A673 (cell line): ENCODE measurements around the gene ZC3H12D.

ENCODE experiments used
- EZH2 ChIP-seq: fragments of 200-600 bp; sonication (generic); IDR thresholded peaks from 2 replicates; pipeline ENCODE4 v1.6.1; 2017; ENCODE audit warnings: borderline replicate concordance, low read depth, mild to moderate bottlenecking, mixed read lengths, antibody characterized with exemption, low read length; ENCODE audit not compliant: poor library complexity, severe bottlenecking
- TF ChIP-seq, protein P1 (sequence below): fragments of 300-800, 200-600 bp; sonication (generic); conservative IDR thresholded peaks from 2 replicates; pipeline ENCODE4 v1.5.1; 2017; ENCODE audit warnings: low read depth, mild to moderate bottlenecking, antibody characterized with exemption, low read length, moderate library complexity, mixed read lengths

DNA sequence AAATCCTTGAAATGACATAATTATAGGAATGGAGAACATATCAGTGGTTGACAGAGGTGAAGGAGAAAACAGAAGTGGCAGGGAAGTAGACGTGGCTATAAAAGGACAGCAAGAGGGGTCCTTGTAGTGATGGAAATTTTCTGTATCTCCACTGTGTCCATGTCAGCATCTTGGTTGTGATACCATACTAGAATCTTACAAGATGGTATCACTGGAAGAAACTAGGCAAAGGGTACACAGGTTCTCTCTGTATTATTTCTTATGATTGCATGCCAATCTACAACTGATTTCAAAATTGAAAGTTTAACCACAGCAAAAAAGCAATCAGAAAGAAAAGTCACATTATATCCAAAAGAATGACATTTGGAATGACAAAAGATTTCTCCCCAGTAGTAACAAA is 16.4 kb upstream of the ZC3H12D start:
- no peak for TF ChIP-seq EZH2
- TF ChIP-seq, protein P1, sequence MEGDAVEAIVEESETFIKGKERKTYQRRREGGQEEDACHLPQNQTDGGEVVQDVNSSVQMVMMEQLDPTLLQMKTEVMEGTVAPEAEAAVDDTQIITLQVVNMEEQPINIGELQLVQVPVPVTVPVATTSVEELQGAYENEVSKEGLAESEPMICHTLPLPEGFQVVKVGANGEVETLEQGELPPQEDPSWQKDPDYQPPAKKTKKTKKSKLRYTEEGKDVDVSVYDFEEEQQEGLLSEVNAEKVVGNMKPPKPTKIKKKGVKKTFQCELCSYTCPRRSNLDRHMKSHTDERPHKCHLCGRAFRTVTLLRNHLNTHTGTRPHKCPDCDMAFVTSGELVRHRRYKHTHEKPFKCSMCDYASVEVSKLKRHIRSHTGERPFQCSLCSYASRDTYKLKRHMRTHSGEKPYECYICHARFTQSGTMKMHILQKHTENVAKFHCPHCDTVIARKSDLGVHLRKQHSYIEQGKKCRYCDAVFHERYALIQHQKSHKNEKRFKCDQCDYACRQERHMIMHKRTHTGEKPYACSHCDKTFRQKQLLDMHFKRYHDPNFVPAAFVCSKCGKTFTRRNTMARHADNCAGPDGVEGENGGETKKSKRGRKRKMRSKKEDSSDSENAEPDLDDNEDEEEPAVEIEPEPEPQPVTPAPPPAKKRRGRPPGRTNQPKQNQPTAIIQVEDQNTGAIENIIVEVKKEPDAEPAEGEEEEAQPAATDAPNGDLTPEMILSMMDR, result no peak
